GM18502 (cell line): Measurements from ENCODE around the gene DISP2.

Source experiments
- ATAC-seq: cut with Tn5 transposase; IDR thresholded peaks from one replicate; pipeline ENCODE4 v1.9.1; 2021; ENCODE audit warnings: mild to moderate bottlenecking; ENCODE audit not compliant: unreplicated experiment, poor library complexity

DISP2 gene

DNA sequence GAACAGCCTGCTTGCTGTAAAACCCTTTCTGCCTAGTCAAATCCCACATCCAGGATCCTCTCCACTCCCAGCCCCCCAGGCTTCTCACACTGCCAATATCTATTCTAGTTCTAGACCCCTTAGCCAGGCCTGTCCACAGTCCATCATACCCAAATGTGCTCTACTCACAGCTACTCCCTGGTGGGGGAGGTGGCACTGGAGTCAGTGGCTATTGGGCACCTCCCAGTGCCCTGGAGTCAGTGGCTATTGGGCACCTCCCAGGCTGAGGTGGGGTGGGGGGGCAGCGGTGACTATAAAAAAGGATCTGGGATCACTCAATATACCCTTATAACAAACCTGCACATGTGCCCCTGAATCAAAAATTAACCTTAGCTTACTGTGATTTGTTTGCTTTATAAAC is 773 bp upstream of the DISP2 start:
- no peak for ATAC-seq

DNA sequence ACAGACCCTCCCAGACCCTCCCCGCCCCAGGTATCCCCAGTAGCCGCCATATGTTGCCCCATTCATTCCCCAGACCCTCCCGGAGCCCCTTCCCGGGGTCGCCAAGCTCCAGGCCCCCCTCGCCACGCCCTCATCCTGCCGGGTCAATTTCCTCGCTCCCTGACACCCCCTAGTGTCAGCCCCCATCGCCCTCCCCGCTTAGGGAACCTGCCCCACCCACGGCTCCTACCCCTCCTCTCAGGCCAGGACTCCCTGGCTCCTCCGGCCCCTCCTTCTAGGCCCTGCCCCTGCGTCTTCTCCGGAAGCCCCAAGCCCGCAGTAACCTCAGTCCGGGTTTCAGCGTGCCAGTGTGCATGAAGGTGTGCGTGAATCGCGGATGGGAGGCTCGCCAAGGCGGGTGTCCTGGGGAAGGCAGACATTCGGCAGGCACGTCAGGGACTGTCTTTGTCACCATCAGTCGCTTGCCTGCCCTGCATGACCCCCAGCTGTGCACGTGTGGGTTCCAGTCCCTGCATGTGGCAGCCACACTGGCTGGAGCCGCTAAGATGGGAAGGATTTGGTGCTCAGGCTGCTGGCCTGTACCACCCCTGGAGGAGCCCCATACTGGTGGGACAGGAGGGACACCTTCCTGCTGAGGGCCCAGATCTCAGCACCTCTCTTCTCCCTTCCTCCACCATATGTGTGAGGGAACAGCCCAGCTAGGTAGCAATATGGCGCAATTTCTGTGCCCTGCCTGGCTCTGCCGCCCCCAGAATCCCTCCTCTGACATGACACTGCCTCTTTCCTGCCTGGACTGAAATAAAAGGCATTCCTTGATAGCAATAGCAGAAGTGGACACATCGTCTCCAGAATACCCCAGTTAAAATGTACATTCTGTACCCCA is 693 bp downstream of the DISP2 start:
- peak; percentile 28 for ATAC-seq

DNA sequence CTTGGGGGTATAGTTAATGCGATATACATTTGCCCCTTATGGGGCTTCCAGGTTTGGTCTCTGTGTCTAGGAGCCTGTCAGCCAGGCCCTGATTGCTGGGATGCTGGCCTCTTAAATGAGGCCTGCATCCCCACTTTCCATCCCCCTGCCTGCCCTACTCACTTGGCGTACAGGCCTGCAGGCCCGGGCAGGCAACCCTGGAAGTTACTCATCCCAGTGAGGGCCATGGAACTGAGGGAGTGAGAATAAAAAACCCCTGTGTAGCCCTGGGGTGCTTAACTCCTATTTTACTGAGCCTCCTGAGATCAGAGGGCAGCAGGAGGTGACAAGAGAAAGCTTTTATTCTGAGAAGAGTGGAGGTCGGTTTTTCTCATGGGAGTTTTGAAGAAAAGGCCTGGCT is 2.0 kb downstream of the DISP2 start:
- ATAC-seq = no peak

DNA sequence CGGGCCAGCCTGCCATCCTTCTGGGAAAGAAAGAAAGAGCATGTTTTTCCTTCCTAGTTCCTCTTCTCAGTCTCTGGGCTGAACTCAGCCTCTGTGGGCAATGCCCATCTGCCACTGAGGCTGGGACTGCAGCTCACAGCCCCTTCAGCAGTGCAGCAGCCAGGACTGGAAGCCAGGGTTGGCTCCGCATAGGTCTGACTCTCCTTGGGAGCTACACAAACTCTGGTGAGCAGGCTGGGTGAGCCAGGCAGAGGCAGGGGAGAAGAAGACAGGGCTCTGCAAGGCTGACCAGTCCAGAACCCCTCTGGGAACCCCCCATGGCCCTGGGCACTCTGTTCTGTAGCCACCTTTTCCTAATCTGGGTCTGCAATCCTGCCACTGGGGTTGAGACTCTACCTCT is 3.6 kb downstream of the DISP2 start:
- ATAC-seq = no peak

DNA sequence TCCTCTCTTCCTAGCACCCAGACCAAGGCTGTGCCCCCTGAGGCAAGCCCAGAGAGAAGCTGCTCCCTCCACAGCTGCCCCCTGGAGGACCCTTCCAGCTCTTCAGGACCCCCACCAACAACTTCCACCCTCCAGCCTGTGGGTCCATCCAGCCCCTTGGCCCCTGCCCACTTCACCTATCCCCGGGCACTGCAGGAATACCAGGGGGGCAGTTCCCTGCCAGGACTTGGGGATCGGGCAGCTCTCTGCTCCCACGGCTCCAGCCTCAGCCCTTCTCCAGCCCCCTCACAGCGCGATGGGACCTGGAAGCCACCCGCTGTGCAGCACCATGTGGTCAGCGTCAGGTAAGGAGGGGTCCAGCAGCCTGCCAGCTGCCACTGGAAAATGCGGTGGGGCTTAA is 5.6 kb downstream of the DISP2 start:
- no peak for ATAC-seq

DNA sequence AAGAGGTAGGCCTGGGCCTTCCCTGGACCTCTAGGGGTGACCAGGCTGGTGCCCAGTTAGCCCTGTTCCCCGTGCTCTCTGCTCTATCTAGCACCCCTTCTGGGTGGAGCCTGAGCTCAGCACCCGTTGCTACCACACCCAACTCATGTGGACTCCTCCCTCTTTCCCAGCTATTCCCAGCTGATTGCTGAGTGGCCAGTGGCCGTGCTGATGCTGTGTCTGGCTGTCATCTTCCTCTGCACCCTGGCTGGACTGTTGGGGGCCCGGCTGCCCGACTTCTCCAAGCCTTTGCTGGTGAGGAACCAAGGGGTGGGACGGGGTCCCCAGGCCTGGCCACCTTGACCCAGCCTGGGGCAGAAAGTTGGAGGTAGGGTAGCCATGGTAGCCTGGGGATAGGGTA is 6.2 kb downstream of the DISP2 start:
- ATAC-seq = no peak

DNA sequence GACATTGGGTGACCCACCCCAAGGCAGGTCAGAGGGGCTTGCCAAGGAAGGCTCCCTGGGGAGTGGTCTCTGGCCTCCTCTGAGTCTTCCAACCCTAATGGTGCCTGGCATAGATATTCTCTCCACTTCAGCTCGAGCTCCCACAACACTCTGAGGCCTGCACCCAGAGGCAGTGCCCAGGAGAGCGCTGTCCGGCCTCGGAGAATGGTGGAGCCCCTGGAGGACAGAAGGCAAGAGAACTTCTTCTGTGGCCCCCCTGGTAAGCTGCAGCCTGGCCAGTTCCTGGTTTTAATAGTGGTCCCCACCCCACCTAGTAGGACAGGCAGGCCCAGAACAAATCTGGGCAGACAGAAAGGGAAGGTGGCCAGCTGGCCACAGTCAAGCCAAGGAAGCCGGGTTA is 7.0 kb downstream of the DISP2 start:
- no peak for ATAC-seq

DNA sequence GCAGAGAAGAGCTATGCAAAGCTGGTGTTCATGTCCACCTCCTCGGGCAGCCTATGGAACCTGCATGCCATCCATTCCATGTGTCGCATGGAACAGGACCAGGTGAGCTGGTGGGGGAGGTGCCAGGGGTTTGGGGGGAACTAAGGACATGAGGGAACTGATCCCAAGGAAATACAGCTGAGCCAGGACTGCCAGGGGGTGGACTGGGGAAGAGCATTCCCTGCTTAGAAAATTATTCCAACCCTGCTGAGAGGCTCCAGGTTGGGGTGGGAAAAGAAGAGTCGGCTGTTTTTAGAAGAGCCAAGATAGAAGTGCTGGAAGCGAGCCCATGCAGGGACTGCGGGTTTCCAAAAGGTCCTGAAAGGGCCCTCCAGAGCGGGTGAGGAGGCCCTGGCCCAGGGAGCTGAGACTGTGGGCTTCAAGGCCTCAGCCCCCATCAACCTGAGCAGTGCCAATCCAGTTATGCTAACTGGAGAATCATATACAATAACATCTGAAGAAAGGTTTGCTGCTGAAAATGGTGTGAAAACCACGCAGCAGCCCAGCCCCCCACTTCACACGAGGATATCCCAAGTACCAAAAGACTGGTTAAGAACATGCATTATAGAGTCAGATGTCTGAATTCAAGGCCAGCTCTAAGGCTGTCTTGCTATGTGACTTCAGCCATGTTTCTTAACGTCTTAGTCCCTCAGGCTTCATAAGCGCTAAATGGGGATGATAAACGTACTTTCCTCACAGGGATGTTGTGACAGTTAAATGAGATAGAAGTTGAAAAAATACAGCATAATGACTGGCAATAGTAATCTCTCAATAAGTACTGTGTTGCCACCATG is 7.8 kb downstream of the DISP2 start:
- no peak for ATAC-seq

DNA sequence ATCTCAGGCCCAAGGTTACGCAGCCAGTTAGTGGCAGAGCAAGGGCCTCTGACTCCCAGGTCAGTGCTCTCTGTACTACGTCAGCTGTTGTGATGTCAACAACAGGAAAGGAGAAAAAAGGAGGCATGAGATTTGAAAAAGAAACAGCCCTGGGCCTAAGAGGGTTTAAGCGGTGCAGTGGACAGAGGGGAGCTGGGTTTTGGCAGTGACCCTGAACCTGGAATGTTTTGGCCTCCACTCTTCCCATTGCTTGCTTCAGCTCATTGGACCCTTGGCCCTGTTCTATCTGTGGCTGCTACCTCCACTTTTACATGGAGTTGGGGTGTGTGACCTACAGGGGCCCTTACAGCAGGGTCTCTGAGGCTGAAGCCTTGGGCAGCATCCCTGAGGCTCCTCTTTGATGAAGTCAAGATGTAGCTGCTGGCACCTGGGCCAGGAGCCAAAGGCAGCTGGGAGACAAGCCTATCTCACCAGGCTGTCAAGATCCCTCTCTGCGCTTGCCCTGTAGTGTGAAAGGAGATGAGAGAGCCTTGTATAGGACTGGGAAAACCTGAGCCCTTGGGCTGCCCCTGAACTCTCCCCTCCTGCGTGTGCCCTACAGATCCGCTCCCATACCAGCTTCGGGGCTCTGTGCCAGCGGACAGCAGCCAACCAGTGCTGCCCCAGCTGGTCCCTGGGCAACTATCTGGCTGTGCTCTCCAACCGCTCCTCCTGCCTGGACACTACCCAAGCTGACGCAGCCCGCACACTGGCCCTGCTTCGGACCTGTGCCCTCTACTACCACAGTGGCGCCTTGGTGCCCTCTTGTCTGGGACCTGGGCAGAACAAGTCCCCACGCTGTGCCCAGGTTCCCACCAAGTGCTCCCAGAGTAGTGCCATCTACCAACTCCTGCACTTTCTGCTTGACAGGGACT is 8.7 kb downstream of the DISP2 start:
- ATAC-seq = no peak

DNA sequence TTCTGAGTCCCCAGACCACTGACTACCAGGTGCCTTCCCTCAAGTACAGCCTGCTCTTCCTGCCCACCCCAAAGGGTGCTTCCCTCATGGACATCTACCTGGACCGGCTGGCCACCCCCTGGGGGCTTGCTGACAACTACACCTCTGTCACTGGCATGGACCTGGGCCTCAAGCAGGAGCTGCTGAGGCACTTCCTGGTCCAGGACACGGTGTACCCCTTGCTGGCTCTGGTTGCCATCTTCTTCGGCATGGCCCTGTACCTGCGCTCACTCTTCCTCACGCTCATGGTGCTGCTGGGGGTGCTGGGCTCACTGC is 9.3 kb downstream of the DISP2 start:
- no peak for ATAC-seq

DNA sequence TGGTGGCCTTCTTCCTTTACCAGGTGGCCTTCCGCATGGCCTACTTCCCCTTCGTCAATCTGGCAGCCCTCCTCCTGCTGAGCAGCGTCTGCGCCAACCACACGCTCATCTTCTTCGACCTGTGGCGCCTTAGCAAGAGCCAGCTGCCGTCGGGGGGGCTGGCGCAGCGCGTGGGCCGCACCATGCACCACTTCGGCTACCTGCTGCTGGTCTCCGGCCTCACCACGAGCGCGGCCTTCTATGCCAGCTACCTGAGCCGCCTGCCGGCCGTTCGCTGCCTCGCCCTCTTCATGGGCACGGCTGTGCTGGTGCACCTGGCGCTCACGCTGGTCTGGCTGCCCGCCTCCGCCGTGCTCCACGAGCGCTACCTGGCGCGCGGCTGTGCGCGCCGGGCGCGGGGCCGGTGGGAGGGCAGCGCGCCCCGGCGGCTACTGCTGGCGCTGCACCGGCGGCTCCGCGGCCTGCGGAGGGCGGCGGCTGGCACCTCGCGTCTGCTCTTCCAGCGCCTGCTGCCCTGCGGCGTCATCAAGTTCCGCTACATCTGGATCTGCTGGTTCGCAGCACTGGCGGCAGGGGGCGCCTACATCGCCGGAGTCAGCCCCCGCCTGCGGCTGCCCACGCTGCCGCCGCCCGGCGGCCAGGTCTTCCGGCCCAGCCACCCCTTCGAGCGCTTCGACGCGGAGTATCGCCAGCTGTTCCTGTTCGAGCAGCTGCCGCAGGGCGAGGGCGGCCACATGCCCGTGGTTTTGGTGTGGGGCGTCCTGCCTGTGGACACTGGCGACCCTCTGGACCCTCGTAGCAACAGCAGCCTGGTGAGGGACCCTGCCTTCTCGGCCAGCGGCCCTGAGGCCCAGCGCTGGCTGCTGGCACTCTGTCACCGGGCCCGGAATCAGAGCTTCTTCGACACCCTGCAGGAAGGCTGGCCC is 9.9 kb downstream of the DISP2 start:
- ATAC-seq = peak; percentile 86

DNA sequence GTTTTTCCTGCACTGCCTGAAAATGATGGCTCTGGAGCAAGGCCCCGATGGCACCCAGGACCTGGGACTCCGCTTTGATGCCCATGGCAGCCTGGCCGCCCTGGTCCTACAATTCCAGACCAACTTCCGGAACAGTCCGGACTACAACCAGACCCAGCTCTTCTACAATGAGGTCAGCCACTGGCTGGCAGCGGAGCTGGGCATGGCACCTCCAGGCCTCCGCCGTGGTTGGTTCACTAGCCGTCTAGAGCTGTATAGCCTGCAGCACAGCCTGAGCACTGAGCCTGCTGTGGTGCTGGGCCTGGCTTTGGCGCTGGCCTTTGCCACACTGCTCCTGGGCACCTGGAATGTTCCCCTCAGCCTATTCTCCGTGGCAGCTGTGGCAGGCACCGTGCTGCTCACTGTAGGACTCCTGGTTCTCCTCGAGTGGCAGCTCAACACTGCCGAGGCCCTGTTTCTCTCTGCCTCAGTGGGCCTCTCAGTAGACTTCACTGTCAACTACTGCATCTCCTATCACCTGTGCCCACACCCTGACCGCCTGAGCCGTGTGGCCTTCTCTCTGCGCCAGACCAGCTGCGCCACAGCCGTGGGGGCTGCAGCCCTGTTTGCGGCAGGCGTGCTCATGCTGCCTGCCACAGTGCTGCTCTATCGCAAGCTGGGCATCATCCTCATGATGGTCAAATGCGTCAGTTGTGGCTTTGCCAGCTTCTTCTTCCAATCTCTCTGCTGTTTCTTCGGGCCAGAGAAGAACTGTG is 10.9 kb downstream of the DISP2 start:
- ATAC-seq = no peak

DNA sequence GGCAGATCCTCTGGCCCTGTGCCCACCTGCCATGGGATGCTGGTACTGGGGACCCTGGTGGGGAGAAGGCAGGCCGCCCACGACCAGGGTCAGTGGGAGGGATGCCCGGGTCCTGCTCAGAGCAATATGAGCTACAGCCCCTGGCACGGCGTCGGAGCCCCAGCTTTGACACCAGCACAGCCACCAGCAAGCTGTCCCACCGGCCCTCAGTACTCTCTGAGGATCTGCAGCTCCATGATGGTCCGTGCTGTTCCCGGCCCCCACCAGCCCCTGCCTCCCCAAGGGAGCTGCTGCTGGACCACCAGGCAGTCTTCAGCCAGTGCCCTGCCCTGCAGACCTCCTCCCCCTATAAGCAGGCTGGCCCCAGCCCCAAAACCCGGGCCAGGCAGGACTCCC is 11.5 kb downstream of the DISP2 start:
- ATAC-seq = no peak

DNA sequence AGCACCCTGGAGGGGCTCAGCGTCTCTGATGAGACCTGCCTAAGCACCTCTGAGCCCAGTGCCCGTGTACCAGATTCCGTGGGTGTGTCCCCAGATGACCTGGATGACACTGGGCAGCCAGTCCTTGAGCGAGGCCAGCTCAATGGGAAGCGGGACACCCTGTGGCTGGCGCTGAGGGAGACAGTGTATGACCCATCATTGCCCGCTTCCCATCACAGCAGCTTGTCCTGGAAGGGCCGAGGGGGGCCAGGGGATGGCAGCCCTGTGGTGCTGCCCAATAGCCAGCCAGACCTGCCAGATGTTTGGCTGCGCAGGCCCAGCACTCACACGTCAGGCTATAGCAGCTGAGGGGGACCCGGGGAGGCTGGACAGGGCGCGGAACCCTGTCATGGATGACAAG is 12.0 kb downstream of the DISP2 start:
- no peak for ATAC-seq

DNA sequence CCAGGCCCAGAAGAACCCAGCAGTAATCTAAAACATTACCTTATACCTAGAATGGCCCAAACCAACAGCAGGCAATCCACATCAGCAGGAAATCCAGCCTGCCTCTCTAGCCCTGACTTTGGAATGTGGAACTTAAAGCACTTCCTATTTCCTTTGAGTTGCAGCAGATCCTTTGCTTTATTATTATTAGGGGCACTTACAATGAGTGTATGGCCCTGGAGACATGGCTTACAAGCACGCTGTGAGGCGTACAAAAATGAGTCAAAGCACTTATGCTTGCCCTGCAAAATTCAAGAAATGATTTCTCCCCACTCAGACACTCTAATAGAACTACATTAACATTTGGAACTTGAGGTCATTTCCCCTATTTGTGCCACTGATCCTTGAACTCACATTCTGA is 15.0 kb downstream of the DISP2 start:
- no peak for ATAC-seq

DNA sequence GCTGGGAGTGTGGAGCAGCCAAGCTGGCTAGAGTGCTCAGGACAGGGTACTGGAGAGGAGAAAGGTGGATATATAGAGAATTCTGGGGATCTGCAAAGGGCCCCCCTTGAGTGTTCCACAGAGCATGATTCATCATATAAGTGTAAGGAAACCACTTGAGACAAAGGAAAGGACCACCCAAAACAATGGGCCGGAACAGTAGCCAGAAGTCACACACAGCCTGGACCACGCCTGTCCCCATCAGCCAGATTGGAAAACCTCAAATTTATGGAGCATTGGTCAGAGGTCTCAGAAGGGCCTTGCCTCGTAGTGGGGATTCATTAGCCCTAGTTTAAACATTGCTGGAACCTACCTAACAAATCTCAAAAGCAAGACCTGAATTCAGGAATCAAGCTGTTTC is 19.6 kb downstream of the DISP2 start:
- ATAC-seq = no peak

DNA sequence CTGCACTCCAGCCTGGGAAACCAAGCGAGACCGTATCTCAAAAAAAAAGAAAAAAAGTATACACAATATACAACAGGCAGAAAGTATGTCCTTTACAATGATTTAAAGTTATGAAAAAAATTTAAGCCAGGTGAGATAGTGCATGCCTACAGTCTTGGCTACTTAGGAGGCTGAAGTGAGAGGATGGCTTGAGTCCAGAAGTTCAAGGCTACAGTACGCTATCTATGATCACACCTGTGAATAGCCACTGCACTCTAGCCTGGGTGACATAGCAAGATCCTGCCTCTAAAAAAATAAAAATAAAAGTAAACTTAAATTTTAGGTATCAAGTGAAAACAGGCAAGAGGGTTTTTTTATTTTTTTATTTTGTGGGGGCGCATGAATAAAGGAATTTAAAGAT is 21.4 kb downstream of the DISP2 start:
- no peak for ATAC-seq

DNA sequence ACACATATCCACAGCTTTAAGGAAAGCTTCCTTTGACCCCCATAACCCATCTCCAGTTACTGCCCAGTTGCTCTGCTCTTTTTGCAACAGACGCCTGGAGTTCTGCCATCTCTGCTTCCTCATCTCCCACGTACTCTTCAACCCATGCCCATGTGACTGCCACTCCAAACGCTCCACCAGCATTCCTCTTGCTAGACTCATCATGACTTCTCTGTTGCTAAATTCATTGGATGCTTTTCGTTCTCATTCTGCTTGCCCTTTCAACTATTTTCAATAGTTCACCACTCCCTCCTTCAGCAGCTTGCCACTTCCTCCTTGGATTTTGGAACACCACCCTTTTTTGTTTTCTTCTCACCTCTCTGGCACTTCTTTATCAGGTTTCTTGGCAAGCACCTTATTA is 21.8 kb downstream of the DISP2 start:
- no peak for ATAC-seq

DNA sequence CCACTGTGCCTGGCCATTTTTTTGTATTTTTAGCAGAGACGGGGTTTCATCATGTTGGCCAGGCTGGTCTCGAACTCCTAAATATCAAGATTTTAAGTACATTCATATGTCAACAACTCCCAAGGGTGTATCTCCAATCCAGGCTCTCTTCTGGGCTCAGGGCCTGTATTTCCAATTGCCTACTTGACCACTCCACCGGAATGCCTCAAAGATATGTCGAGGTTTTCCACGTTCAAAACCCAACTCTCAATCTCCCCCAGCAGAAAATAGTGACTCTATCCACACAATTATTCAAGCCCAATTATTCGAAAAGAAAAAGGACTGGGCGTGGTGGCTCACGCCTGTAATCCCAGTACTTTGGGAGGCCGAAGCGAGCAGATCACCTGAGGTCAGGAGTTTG is 22.6 kb downstream of the DISP2 start:
- ATAC-seq = no peak
